ENCODE data around the gene EYA2. TPM values are rescaled to one million over a fixed set of nuclear protein-coding genes. Genes with fewer than 3 reads are reported as not detected.

The EYA2 gene
- total and polyA plus RNA-seq, 8 donors: 0.51 to 3.2 (median 1.4) TPM

DNA sequence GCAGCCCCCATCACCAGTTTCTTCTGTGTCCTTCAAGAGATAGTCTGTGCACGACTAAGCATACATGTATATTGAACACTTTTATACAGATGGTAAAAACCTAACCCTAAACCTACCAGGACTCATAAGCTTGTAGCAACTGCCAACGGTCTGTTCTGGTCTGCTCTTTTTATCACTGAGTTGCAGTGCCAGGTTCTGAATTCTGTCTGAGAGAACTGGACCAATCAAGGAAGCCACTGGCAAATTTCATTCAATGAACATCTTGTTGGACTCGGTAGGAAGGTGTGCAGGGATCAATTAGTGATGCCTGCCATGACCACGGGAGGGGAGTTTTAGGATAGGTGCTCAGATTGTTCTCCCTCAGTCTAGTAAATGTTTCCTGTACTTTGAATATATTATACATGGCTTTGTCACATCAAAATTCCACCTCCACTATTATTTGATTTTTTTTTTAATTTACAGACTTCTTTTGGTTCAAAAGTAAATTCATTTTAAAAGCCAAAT is 146.8 kb downstream of the EYA2 start:
- ATAC-seq (no peak), DNase-seq (no peak), FAIRE-seq (no peak)
- Histone ChIP-seq H3K27ac (no peak overlapping the region), H3K36me3 (no peaks in the 10 kb centered on the region), H3K9me3 (no peaks in the 10 kb centered on the region), H3K4me3 (no peak overlapping the region), H3K4me1 (no peaks in the 10 kb centered on the region), H3K27me3 (no peaks in the 10 kb centered on the region)
- WGBS, 2 donors: 55 to 61% methylated on average over 4 of the region's 4 CpGs
- intact Hi-C loops (cut with DNase I): no loop called here
- TF ChIP-seq, protein P1, sequence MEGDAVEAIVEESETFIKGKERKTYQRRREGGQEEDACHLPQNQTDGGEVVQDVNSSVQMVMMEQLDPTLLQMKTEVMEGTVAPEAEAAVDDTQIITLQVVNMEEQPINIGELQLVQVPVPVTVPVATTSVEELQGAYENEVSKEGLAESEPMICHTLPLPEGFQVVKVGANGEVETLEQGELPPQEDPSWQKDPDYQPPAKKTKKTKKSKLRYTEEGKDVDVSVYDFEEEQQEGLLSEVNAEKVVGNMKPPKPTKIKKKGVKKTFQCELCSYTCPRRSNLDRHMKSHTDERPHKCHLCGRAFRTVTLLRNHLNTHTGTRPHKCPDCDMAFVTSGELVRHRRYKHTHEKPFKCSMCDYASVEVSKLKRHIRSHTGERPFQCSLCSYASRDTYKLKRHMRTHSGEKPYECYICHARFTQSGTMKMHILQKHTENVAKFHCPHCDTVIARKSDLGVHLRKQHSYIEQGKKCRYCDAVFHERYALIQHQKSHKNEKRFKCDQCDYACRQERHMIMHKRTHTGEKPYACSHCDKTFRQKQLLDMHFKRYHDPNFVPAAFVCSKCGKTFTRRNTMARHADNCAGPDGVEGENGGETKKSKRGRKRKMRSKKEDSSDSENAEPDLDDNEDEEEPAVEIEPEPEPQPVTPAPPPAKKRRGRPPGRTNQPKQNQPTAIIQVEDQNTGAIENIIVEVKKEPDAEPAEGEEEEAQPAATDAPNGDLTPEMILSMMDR (IDR thresholded peaks at IDR 0.05): no peak

DNA sequence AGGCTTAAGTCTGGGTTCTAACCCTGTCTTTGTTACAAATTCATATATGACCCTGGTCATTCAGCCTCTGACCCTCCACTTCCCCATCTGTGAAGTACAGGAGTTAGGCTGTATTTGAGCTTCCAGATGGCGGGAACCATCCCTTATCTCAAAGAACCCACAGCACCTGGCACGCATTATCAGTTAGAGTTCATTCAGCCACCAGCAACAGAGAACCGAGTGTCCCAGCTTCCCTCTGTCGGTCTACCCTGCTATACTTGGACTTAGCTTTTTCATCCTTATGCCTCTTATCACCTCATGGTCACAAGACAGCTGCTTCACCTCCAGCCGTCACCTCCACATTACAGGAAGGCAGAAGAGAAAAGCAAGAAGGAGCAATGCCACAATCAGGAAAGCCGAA is 147.8 kb downstream of the EYA2 start:
- no peaks in the 10 kb centered on the region for H3K27me3 ChIP-seq
- H3K36me3 ChIP-seq: no peaks in the 10 kb centered on the region
- no peak for ATAC-seq
- TF ChIP-seq, protein P1 (IDR thresholded peaks at IDR 0.05): no peak
- no peaks in the 10 kb centered on the region for H3K9me3 ChIP-seq
- no peaks in the 10 kb centered on the region for H3K4me1 ChIP-seq
- intact Hi-C loops (cut with DNase I): no loop called here
- no peak overlapping the region for H3K4me3 ChIP-seq
- DNase-seq: no peak
- WGBS, 2 donors: 59 to 60% methylated on average over 6 of the region's 6 CpGs
- no peak overlapping the region for H3K27ac ChIP-seq
- no peak for FAIRE-seq

DNA sequence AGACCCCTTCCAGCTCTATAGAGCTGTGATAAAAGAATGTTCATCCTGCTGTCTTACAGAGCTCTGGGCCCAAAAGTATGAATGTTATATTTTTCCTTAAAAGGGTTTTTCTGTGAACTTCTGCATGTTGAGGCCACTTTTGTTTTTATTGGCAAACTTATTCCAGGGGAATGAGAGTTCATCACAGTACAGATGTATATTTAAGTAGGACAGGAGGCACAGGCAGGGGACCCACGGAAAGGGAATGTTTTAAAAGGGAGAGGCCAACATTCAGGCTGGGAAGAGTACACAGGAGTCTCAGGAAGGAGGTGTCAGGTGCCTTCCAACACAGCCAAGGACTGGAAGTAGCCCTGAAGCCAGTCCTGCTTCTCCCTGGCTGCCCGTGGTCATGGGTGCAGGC is 148.4 kb downstream of the EYA2 start:
- intact Hi-C loops (cut with DNase I): no loop called here
- ATAC-seq (no peak), DNase-seq (no peak), FAIRE-seq (no peak)
- no peaks in the 10 kb centered on the region for H3K36me3 ChIP-seq
- H3K4me1 ChIP-seq: no peaks in the 10 kb centered on the region
- no peak overlapping the region for H3K4me3 ChIP-seq
- H3K9me3 ChIP-seq: no peaks in the 10 kb centered on the region
- H3K27me3 ChIP-seq: no peaks in the 10 kb centered on the region
- H3K27ac ChIP-seq: no peak overlapping the region
- whole genome bisulfite sequencing, 2 donors: 61 to 62% methylated on average over 2 of the region's 2 CpGs
- TF ChIP-seq, protein P1 (IDR thresholded peaks at IDR 0.05): no peak

GRCh38 chr20:47044938-47045337 is 150.3 kb downstream of the EYA2 start:
- H3K4me3 ChIP-seq: no peak overlapping the region
- H3K36me3 ChIP-seq: no peaks in the 10 kb centered on the region
- H3K27ac ChIP-seq: no peak overlapping the region
- intact Hi-C loops (cut with DNase I): no loop called here
- FAIRE-seq: no peak
- TF ChIP-seq, protein P1 (IDR thresholded peaks at IDR 0.05): no peak
- DNase-seq: no peak
- ATAC-seq: no peak
- H3K27me3 ChIP-seq: no peaks in the 10 kb centered on the region
- WGBS, 2 donors: 76 to 86% methylated on average over 1 of the region's 1 CpG
- H3K9me3 ChIP-seq: no peaks in the 10 kb centered on the region
- no peaks in the 10 kb centered on the region for H3K4me1 ChIP-seq

GRCh38 chr20:47048054-47048453 is 153.4 kb downstream of the EYA2 start:
- no peaks in the 10 kb centered on the region for H3K9me3 ChIP-seq
- no peaks in the 10 kb centered on the region for H3K27me3 ChIP-seq
- no peak for FAIRE-seq
- no peak for DNase-seq
- 62 to 76% methylated on average over 5 of the region's 5 CpGs for WGBS, 2 donors
- intact Hi-C loops (cut with DNase I): no loop called here
- no peaks in the 10 kb centered on the region for H3K36me3 ChIP-seq
- TF ChIP-seq, protein P1 (IDR thresholded peaks at IDR 0.05): no peak
- no peaks in the 10 kb centered on the region for H3K4me1 ChIP-seq
- no peak for ATAC-seq
- H3K4me3 ChIP-seq: no peak overlapping the region
- H3K27ac ChIP-seq: no peak overlapping the region

Measured in pancreas (tissue), 10 donors.